GM10248 (cell line): ENCODE data around the gene HSPA1L.

Experiments used
- CTCF ChIA-PET: fragments of 300-600 bp; sonication (Branson Sonifier 250); formaldehyde crosslinking; extraction: SDS; loops from one replicate; lab custom pipeline; 2021; ENCODE audit warnings: antibody characterized with exemption; lab: Yijun Ruan, JAX
- POLR2A ChIA-PET: fragments of 350-650 bp; sonication (Branson Sonifier 250); formaldehyde crosslinking; extraction: SDS; loops from one replicate; lab custom pipeline; 2020; ENCODE audit warnings: antibody characterized with exemption; lab: Yijun Ruan, JAX
- DNase-seq: peaks from one replicate; pipeline ENCODE4 v3.0.0; 2012; ENCODE audit errors: extremely low spot score
- CTCF ChIP-seq: IDR thresholded peaks from 2 replicates; pipeline ENCODE4 v1.5.1; 2012; ENCODE audit warnings: mild to moderate bottlenecking, low read depth; ENCODE audit errors: extremely low read depth, missing control alignments, control extremely low read depth

The HSPA1L gene

GRCh38 chr6:31781244-31782125 lies 33.6 kb downstream of the HSPA1L start:
- DNase-seq: no peak
- ChIA-PET CTCF (interaction anchor here (1.0 to 4.6 kb wide), 3 partner anchors 10 to 15 kb away, joined by 5 to 31 read pairs (median 9); partner anchors contain the start of gene VARS1), POLR2A (interaction anchor here (0.8 kb wide), 1 partner anchor 12 kb away, joined by 3 read pairs; no protein-coding TSS in a partner anchor)
- no peak for TF ChIP-seq CTCF

GRCh38 chr6:31780507-31781243 lies 34.4 kb downstream of the HSPA1L start:
- no peak for DNase-seq
- CTCF ChIA-PET: interaction anchor here (1.0 to 4.6 kb wide), 6 partner anchors 11 to 33 kb away, joined by 3 to 31 read pairs (median 6); partner anchors contain the start of gene VARS1
- no peak for TF ChIP-seq CTCF
- POLR2A ChIA-PET: interaction anchor here (0.8 kb wide), 1 partner anchor 11 kb away, joined by 3 read pairs; no protein-coding TSS in a partner anchor

- no peak for DNase-seq
- no peak for TF ChIP-seq CTCF
- ChIA-PET POLR2A (no interaction called here), CTCF (interaction anchor here (1.3 to 4.6 kb wide), 5 partner anchors 10 to 32 kb away, joined by 3 to 31 read pairs (median 5); partner anchors contain the start of gene VARS1)
Observed at GRCh38 chr6:31779908-31780307, 35.2 kb downstream of the HSPA1L start.

- no peak for TF ChIP-seq CTCF
- POLR2A ChIA-PET: interaction anchor here (1.6 kb wide), 1 partner anchor 48 kb away, joined by 5 read pairs; the partner anchor contains the start of gene HSPA1B
- CTCF ChIA-PET: interaction anchor here (1.3 to 4.6 kb wide), 5 partner anchors 9 to 32 kb away, joined by 3 to 31 read pairs (median 5); partner anchors contain the start of gene VARS1
- no peak for DNase-seq
Observed at GRCh38 chr6:31778999-31779885, 35.8 kb downstream of the HSPA1L start.

- DNase-seq: no peak
- ChIA-PET POLR2A (interaction anchor here (1.6 kb wide), 1 partner anchor 49 kb away, joined by 5 read pairs; the partner anchor contains the start of gene HSPA1B), CTCF (interaction anchor here (1.0 to 4.6 kb wide), 4 partner anchors 8 to 48 kb away, joined by 3 to 31 read pairs (median 6); no protein-coding TSS in a partner anchor)
- TF ChIP-seq CTCF: no peak
Observed at GRCh38 chr6:31778193-31778592, 36.9 kb downstream of the HSPA1L start.
